Activated T-helper 2 cell treated with anti-CD3 and anti-CD28 coated beads, Interferon-gamma antibody, Interleukin-2, Interleukin-4, amounts not matched to agents 10 μg/mL and 5 μg/mL and 100 μg/mL, durations not matched to agents 14 hours and 24 hours and 36 hours (primary cell): Measurements from ENCODE around the gene STOML2. TPM values are rescaled to one million over a fixed set of nuclear protein-coding genes. Genes with fewer than 3 reads are reported as not detected.

Experiments
- DNase-seq: peaks from one replicate; pipeline ENCODE4 v3.0.0; 2021; ENCODE audit warnings: low spot score
- H3K27ac Mint-ChIP-seq: one replicate; pipeline ENCODE4 v1.8.0; 2021; ENCODE audit warnings: mixed read lengths
- H3K27me3 Mint-ChIP-seq: one replicate; pipeline ENCODE4 v1.8.0; 2021; ENCODE audit warnings: low read depth, mixed read lengths
- H3K36me3 Mint-ChIP-seq: one replicate; pipeline ENCODE4 v1.8.0; 2021; ENCODE audit warnings: low read depth, mixed read lengths
- H3K4me1 Mint-ChIP-seq: one replicate; pipeline ENCODE4 v1.8.0; 2021; ENCODE audit warnings: low read depth, mixed read lengths
- H3K4me3 Mint-ChIP-seq: one replicate; pipeline ENCODE4 v1.8.0; 2021; ENCODE audit warnings: low read depth, mild to moderate bottlenecking, moderate library complexity, mixed read lengths
- H3K9me3 Mint-ChIP-seq: one replicate; pipeline ENCODE4 v1.8.0; 2021; ENCODE audit warnings: mixed read lengths
- intact Hi-C: fragments of 100-400 bp; cut with micrococcal nuclease; formaldehyde crosslinking; loops from one replicate; pipeline ENCODE4 v1.15.1; 2023
- total RNA-seq: library from RNA; stranded (reverse); gene quantifications from 2 replicates; pipeline ENCODE4 v1.2.3, GENCODE V29; 2022

STOML2 gene
- total RNA-seq, 1 donor from 2014 or later, result 211 TPM

GRCh38 chr9:35056571-35057270, 46.2 kb downstream of the STOML2 start:
- Mint-ChIP-seq H3K4me1 (no peaks in the 10 kb centered on the region), H3K27me3 (no peaks in the 10 kb centered on the region), H3K9me3 (no peaks in the 10 kb centered on the region), H3K36me3 (peaks cover 84% of the 10 kb centered on the region), H3K27ac (no peak overlapping the region), H3K4me3 (no peak overlapping the region)
- DNase-seq, result no peak
- intact Hi-C loops, result no loop called here

- H3K4me1 Mint-ChIP-seq, result peaks cover 4% of the 10 kb centered on the region
- H3K27ac Mint-ChIP-seq, result no peak overlapping the region
- no peaks in the 10 kb centered on the region for H3K9me3 Mint-ChIP-seq
- intact Hi-C loops, result no loop called here
- H3K27me3 Mint-ChIP-seq, result no peaks in the 10 kb centered on the region
- H3K36me3 Mint-ChIP-seq, result peaks cover 73% of the 10 kb centered on the region
- no peak for DNase-seq
- no peak overlapping the region for H3K4me3 Mint-ChIP-seq
Observed at GRCh38 chr9:35054871-35055644, 47.9 kb downstream of the STOML2 start.

GRCh38 chr9:35054185-35054835, 48.6 kb downstream of the STOML2 start:
- intact Hi-C loops, result no loop called here
- H3K36me3 Mint-ChIP-seq, result peaks cover 72% of the 10 kb centered on the region
- H3K4me3 Mint-ChIP-seq, result no peak overlapping the region
- H3K4me1 Mint-ChIP-seq, result peaks cover 4% of the 10 kb centered on the region
- H3K27ac Mint-ChIP-seq, result no peak overlapping the region
- H3K27me3 Mint-ChIP-seq, result no peaks in the 10 kb centered on the region
- H3K9me3 Mint-ChIP-seq, result no peaks in the 10 kb centered on the region
- DNase-seq, result no peak

- Mint-ChIP-seq H3K36me3 (peaks cover 57% of the 10 kb centered on the region), H3K27me3 (no peaks in the 10 kb centered on the region), H3K9me3 (no peaks in the 10 kb centered on the region), H3K4me1 (peaks cover 4% of the 10 kb centered on the region), H3K4me3 (no peak overlapping the region), H3K27ac (peak overlapping the region; percentile 48)
- intact Hi-C loops, result loop anchor here (1.0 kb wide), 1 partner anchor 152 kb away; no protein-coding TSS in a partner anchor
- DNase-seq, result peak; percentile 33
Observed at GRCh38 chr9:35051069-35051967, 51.6 kb downstream of the STOML2 start.

Other genes with a start within 250 kb of the STOML2 start
- gene PHF24, start 144.8 kb downstream of the STOML2 start, total RNA-seq, result 0.11 TPM in 1 of 2 replicates, not detected in the other
- gene DNAJB5, start 113.4 kb downstream of the STOML2 start, total RNA-seq, result 7.5 and 11.3 TPM in 2 replicates
- gene VCP, start 30.5 kb downstream of the STOML2 start, total RNA-seq, result 361 and 366 TPM in 2 replicates
- 102 and 107 TPM in 2 replicates for gene FANCG, start 23.2 kb downstream of the STOML2 start, total RNA-seq
- 33.0 and 37.8 TPM in 2 replicates for gene PIGO, start 6.5 kb downstream of the STOML2 start, total RNA-seq
- 7.0 and 7.3 TPM in 2 replicates for gene ATOSB, start 12.7 kb upstream of the STOML2 start, total RNA-seq
- gene UNC13B, start 58.9 kb upstream of the STOML2 start, total RNA-seq, result 0.83 and 0.84 TPM in 2 replicates